Activated naive CD4-positive, alpha-beta T cell treated with anti-CD3 and anti-CD28 coated beads for 36 hours (primary cell): ENCODE results near the gene ZNF433. TPM values are rescaled to one million over a fixed set of nuclear protein-coding genes. Genes with fewer than 3 reads are reported as not detected.
A peak's percentile ranks its signal among the peaks of the same experiment; 100 is the strongest.
"Not testable (repeated sequence)": the region's sequence is repeated elsewhere in the genome, so short reads cannot be mapped to it uniquely, and the experiment has no call there.

Experiments used
- CTCF ChIA-PET: fragments of 350-600 bp; sonication (Branson Sonifier 250); formaldehyde crosslinking; loops from one replicate; lab custom pipeline; 2021; ENCODE audit warnings: antibody characterized with exemption; lab: Charles Lee
- DNase-seq: peaks from one replicate; pipeline ENCODE4 v3.0.0-alpha.2; 2020
- H3K27ac Mint-ChIP-seq: one replicate; pipeline ENCODE4 v1.8.0; 2021; ENCODE audit warnings: mild to moderate bottlenecking, mixed read lengths
- H3K27me3 Mint-ChIP-seq: one replicate; pipeline ENCODE4 v1.8.0; 2021; ENCODE audit warnings: low read depth, mixed read lengths
- H3K36me3 Mint-ChIP-seq: one replicate; pipeline ENCODE4 v1.8.0; 2021; ENCODE audit warnings: low read depth, mixed read lengths
- H3K4me1 Mint-ChIP-seq: one replicate; pipeline ENCODE4 v1.8.0; 2021; ENCODE audit warnings: low read depth, mixed read lengths
- H3K4me3 Mint-ChIP-seq: one replicate; pipeline ENCODE4 v1.8.0; 2021; ENCODE audit warnings: mild to moderate bottlenecking, moderate library complexity, mixed read lengths
- H3K9me3 Mint-ChIP-seq: one replicate; pipeline ENCODE4 v1.8.0; 2021; ENCODE audit warnings: mixed read lengths
- intact Hi-C: fragments of 100-400 bp; cut with micrococcal nuclease; formaldehyde crosslinking; loops from one replicate; pipeline ENCODE4 v1.15.1; 2023
- total RNA-seq, 2 experiments: library from RNA; stranded (reverse); gene quantifications; one replicate each; pipeline ENCODE4 v1.2.3, GENCODE V29; 2021

ZNF433 gene
- total RNA-seq: under 1 TPM; 0.52 TPM

- peak within 1 kb of the TSS; percentile 72 for H3K4me3 Mint-ChIP-seq
- H3K36me3 Mint-ChIP-seq: peaks cover 12% of the 10 kb centered on the region
- peak within 1 kb of the TSS; percentile 75 for H3K27ac Mint-ChIP-seq
- intact Hi-C loops: loop anchor here (2.0 kb wide), 1 partner anchor 35 kb away; no protein-coding TSS in a partner anchor
- peak; percentile 69 for DNase-seq
- CTCF ChIA-PET: interaction anchor here (0.5 to 1.4 kb wide), 5 partner anchors 34 to 205 kb away, joined by 3 to 6 read pairs (median 5); no protein-coding TSS in a partner anchor
- peaks cover 14% of the 10 kb centered on the region for H3K9me3 Mint-ChIP-seq
- H3K27me3 Mint-ChIP-seq: peaks cover 12% of the 10 kb centered on the region
- peaks cover 10% of the 10 kb centered on the region for H3K4me1 Mint-ChIP-seq
Measured at GRCh38 chr19:12035220-12036172, at the start of gene ZNF433. Gene ZNF433 (minus strand): TSS chr19:12035679. CDS start chr19:12035539, 140 bp downstream.

GRCh38 chr19:12083336-12083735, 47.9 kb upstream of the ZNF433 start:
- Mint-ChIP-seq H3K9me3 (peaks cover 29% of the 10 kb centered on the region), H3K36me3 (peaks cover 14% of the 10 kb centered on the region)
- CTCF ChIA-PET: interaction anchor here (1.3 to 1.5 kb wide), 2 partner anchors 24 to 120 kb away, joined by 3 read pairs; no protein-coding TSS in a partner anchor
- H3K4me3 Mint-ChIP-seq, DNase-seq, H3K27me3 Mint-ChIP-seq, intact Hi-C loops, H3K4me1 Mint-ChIP-seq, H3K27ac Mint-ChIP-seq: not testable (repeated sequence)

- no peak for DNase-seq
- H3K27me3 Mint-ChIP-seq: no peaks in the 10 kb centered on the region
- CTCF ChIA-PET: no interaction called here
- peaks cover 67% of the 10 kb centered on the region for H3K9me3 Mint-ChIP-seq
- intact Hi-C loops: no loop called here
- no peak overlapping the region for H3K4me3 Mint-ChIP-seq
- H3K4me1 Mint-ChIP-seq: no peaks in the 10 kb centered on the region
- no peak overlapping the region for H3K27ac Mint-ChIP-seq
- H3K36me3 Mint-ChIP-seq: peaks cover 62% of the 10 kb centered on the region
Measured at GRCh38 chr19:12077375-12077774, 41.9 kb upstream of the ZNF433 start.

- intact Hi-C loops, H3K27me3 Mint-ChIP-seq, H3K27ac Mint-ChIP-seq, CTCF ChIA-PET, H3K4me1 Mint-ChIP-seq, DNase-seq, H3K4me3 Mint-ChIP-seq: not testable (repeated sequence)
- peaks cover 61% of the 10 kb centered on the region for H3K36me3 Mint-ChIP-seq
- peaks cover 68% of the 10 kb centered on the region for H3K9me3 Mint-ChIP-seq
Measured at GRCh38 chr19:12076331-12076730, 40.9 kb upstream of the ZNF433 start.

GRCh38 chr19:12075538-12076139, 40.2 kb upstream of the ZNF433 start:
- intact Hi-C loops: no loop called here
- peaks cover 68% of the 10 kb centered on the region for H3K9me3 Mint-ChIP-seq
- no peak overlapping the region for H3K27ac Mint-ChIP-seq
- no peak overlapping the region for H3K4me3 Mint-ChIP-seq
- no peak for DNase-seq
- no peaks in the 10 kb centered on the region for H3K27me3 Mint-ChIP-seq
- no peaks in the 10 kb centered on the region for H3K4me1 Mint-ChIP-seq
- CTCF ChIA-PET: no interaction called here
- peaks cover 64% of the 10 kb centered on the region for H3K36me3 Mint-ChIP-seq

- CTCF ChIA-PET: interaction anchor here (1.4 kb wide), 1 partner anchor 26 kb away, joined by 6 read pairs; no protein-coding TSS in a partner anchor
- H3K4me3 Mint-ChIP-seq: peak within 1 kb of the TSS; percentile 80
- no peaks in the 10 kb centered on the region for H3K27me3 Mint-ChIP-seq
- H3K4me1 Mint-ChIP-seq: peaks cover 6% of the 10 kb centered on the region
- H3K36me3 Mint-ChIP-seq: peaks cover 14% of the 10 kb centered on the region
- DNase-seq: peak; percentile 85
- H3K9me3 Mint-ChIP-seq: peaks cover 7% of the 10 kb centered on the region
- no peak within 1 kb of the TSS for H3K27ac Mint-ChIP-seq
- intact Hi-C loops: no loop called here
Measured at GRCh38 chr19:12064590-12065538, 29.4 kb upstream of the ZNF433 start, which contains the start of gene ZNF844. Gene ZNF844 (plus strand): TSS chr19:12064731. CDS start chr19:12064874, 143 bp downstream.

- Mint-ChIP-seq H3K4me1 (peaks cover 14% of the 10 kb centered on the region), H3K27me3 (peaks cover 19% of the 10 kb centered on the region), H3K36me3 (peaks cover 3% of the 10 kb centered on the region), H3K9me3 (peaks cover 4% of the 10 kb centered on the region), H3K27ac (no peak overlapping the region), H3K4me3 (no peak overlapping the region)
- intact Hi-C loops: no loop called here
- CTCF ChIA-PET: interaction anchor here (0.8 to 1.7 kb wide), 6 partner anchors 59 to 132 kb away, joined by 3 to 8 read pairs (median 4); partner anchors contain the start of gene ZNF700
- no peak for DNase-seq
Measured at GRCh38 chr19:12055784-12056183, 20.3 kb upstream of the ZNF433 start.

GRCh38 chr19:12052497-12053169, 17.2 kb upstream of the ZNF433 start, which contains the start of gene ZNF878:
Gene ZNF878 (minus strand): TSS chr19:12052961. CDS start chr19:12052801, 160 bp downstream.
- peak within 1 kb of the TSS; percentile 80 for H3K4me3 Mint-ChIP-seq
- DNase-seq: peak; percentile 80
- peaks cover 4% of the 10 kb centered on the region for H3K9me3 Mint-ChIP-seq
- H3K27me3 Mint-ChIP-seq: peaks cover 19% of the 10 kb centered on the region
- CTCF ChIA-PET: interaction anchor here (0.6 to 2.3 kb wide), 5 partner anchors 77 to 255 kb away, joined by 3 to 8 read pairs (median 3); partner anchors contain the start of genes ZNF491 and ZNF763
- peaks cover 5% of the 10 kb centered on the region for H3K36me3 Mint-ChIP-seq
- intact Hi-C loops: loop anchor here (1.0 to 2.0 kb wide), 5 partner anchors 52 to 256 kb away; no protein-coding TSS in a partner anchor
- no peak within 1 kb of the TSS for H3K27ac Mint-ChIP-seq
- peaks cover 9% of the 10 kb centered on the region for H3K4me1 Mint-ChIP-seq

- H3K4me3 Mint-ChIP-seq: peak overlapping the region; percentile 68
- intact Hi-C loops: loop anchor here (1.0 to 2.0 kb wide), 5 partner anchors 52 to 255 kb away; no protein-coding TSS in a partner anchor
- peaks cover 9% of the 10 kb centered on the region for H3K4me1 Mint-ChIP-seq
- DNase-seq: peak; percentile 25
- peaks cover 7% of the 10 kb centered on the region for H3K36me3 Mint-ChIP-seq
- peaks cover 4% of the 10 kb centered on the region for H3K9me3 Mint-ChIP-seq
- H3K27ac Mint-ChIP-seq: no peak overlapping the region
- CTCF ChIA-PET: interaction anchor here (0.6 to 2.3 kb wide), 4 partner anchors 76 to 254 kb away, joined by 3 to 8 read pairs (median 4); partner anchors contain the start of genes ZNF491 and ZNF763
- H3K27me3 Mint-ChIP-seq: peaks cover 19% of the 10 kb centered on the region
Measured at GRCh38 chr19:12052091-12052496, 16.6 kb upstream of the ZNF433 start.

- H3K27ac Mint-ChIP-seq: no peak overlapping the region
- intact Hi-C loops: no loop called here
- H3K4me1 Mint-ChIP-seq: peaks cover 5% of the 10 kb centered on the region
- H3K27me3 Mint-ChIP-seq: peaks cover 8% of the 10 kb centered on the region
- CTCF ChIA-PET: interaction anchor here (0.7 kb wide), 1 partner anchor 12 kb away, joined by 6 read pairs; no protein-coding TSS in a partner anchor
- peaks cover 30% of the 10 kb centered on the region for H3K36me3 Mint-ChIP-seq
- H3K9me3 Mint-ChIP-seq: peaks cover 26% of the 10 kb centered on the region
- no peak for DNase-seq
- H3K4me3 Mint-ChIP-seq: no peak overlapping the region
Measured at GRCh38 chr19:12047868-12048267, 12.4 kb upstream of the ZNF433 start.
